Measurements from ENCODE around the gene ABHD17A.
A peak's percentile ranks its signal among the peaks of the same experiment; 100 is the strongest.

ABHD17A gene

DNA sequence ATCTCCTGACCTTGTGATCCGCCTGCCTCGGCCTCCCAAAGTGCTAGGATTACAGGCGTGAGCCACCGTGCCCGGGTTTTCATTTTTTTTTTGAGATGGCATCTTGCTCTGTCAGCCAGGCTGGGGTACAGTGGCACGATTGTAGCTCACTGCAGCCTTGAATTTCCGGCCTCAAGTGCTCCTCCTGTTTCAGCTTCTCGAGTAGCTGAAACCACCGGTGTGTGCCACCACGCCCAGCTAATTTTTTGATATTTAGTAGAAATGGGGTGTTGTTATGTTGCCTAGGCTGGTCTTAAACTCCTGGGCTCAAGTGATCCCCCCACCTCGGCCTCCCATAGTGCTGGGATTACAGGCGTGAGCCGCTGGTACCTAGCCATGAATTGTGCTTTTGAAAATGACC is 25.8 kb upstream of the ABHD17A start:
- Histone ChIP-seq H3K27ac (ENCODE audit: low read length) (no peak overlapping the region), H3K36me3 (ENCODE audit: control insufficient read depth, insufficient read depth, low read length) (peaks cover 31% of the 10 kb centered on the region; the same call in 1 of the 2 replicates), H3K4me1 (ENCODE audit: control insufficient read depth, insufficient read depth, low read length) (no peaks in the 10 kb centered on the region), H3K9me3 (ENCODE audit: control insufficient read depth, insufficient read depth, low read length) (no peaks in the 10 kb centered on the region), H3K4me3 (ENCODE audit: low read length) (no peak overlapping the region), H3K27me3 (ENCODE audit: control insufficient read depth, insufficient read depth, low read length) (no peaks in the 10 kb centered on the region)
- no CpG with 5 or more reads among the region's 13 CpGs for WGBS (ENCODE audit: insufficient coverage, insufficient read length)
- no peak for DNase-seq (ENCODE audit: low read depth, low spot score)

DNA sequence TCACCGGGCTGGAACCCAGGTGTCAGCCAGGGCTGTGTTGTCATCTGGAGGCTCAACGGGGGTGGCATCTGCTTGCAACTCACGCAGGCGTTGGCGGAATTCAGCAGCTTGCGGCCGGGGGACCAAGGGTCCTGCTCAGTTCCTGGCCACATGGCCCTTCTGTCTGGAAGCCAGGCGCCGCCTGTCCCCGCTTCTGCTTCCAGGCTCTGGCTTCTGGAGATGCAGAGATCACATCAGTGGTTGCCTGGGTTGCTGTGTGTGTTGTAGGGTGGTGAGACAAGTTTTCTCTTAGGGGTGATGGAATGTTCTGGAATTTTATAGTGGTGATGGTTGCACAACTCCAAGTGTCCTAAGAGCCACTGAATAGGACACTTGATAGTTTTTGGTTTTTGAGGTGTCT is 24.9 kb upstream of the ABHD17A start:
- no peak for DNase-seq (ENCODE audit: low read depth, low spot score)
- peaks cover 31% of the 10 kb centered on the region; the same call in 1 of the 2 replicates for H3K36me3 ChIP-seq (ENCODE audit: control insufficient read depth, insufficient read depth, low read length)

GRCh38 chr19:1909761-1910080 is 24.4 kb upstream of the ABHD17A start:
- Histone ChIP-seq H3K4me3 (ENCODE audit: low read length) (no peak overlapping the region), H3K27ac (ENCODE audit: low read length) (no peak overlapping the region), H3K9me3 (ENCODE audit: control insufficient read depth, insufficient read depth, low read length) (no peaks in the 10 kb centered on the region), H3K36me3 (ENCODE audit: control insufficient read depth, insufficient read depth, low read length) (peaks cover 31% of the 10 kb centered on the region; the same call in 1 of the 2 replicates), H3K4me1 (ENCODE audit: control insufficient read depth, insufficient read depth, low read length) (no peaks in the 10 kb centered on the region), H3K27me3 (ENCODE audit: control insufficient read depth, insufficient read depth, low read length) (no peaks in the 10 kb centered on the region)
- DNase-seq (ENCODE audit: low read depth, low spot score), result no peak
- no CpG with 5 or more reads among the region's 10 CpGs for WGBS (ENCODE audit: insufficient coverage, insufficient read length)

More for the DNA sequence above, 24.9 kb upstream of the ABHD17A start:
- H3K4me1 ChIP-seq (ENCODE audit: control insufficient read depth, insufficient read depth, low read length), result no peaks in the 10 kb centered on the region
- no peak overlapping the region for H3K27ac ChIP-seq (ENCODE audit: low read length)
- no CpG with 5 or more reads among the region's 10 CpGs for WGBS (ENCODE audit: insufficient coverage, insufficient read length)
- no peak overlapping the region for H3K4me3 ChIP-seq (ENCODE audit: low read length)
- H3K27me3 ChIP-seq (ENCODE audit: control insufficient read depth, insufficient read depth, low read length), result no peaks in the 10 kb centered on the region
- no peaks in the 10 kb centered on the region for H3K9me3 ChIP-seq (ENCODE audit: control insufficient read depth, insufficient read depth, low read length)

- Histone ChIP-seq H3K9me3 (ENCODE audit: control insufficient read depth, insufficient read depth, low read length) (no peaks in the 10 kb centered on the region), H3K36me3 (ENCODE audit: control insufficient read depth, insufficient read depth, low read length) (peaks cover 22% of the 10 kb centered on the region; the same call in 1 of the 2 replicates), H3K27me3 (ENCODE audit: control insufficient read depth, insufficient read depth, low read length) (no peaks in the 10 kb centered on the region), H3K27ac (ENCODE audit: low read length) (no peak overlapping the region), H3K4me3 (ENCODE audit: low read length) (no peak overlapping the region), H3K4me1 (ENCODE audit: control insufficient read depth, insufficient read depth, low read length) (peaks cover 3% of the 10 kb centered on the region; the same call in 1 of the 2 replicates)
- DNase-seq (ENCODE audit: low read depth, low spot score), result no peak
- WGBS (ENCODE audit: insufficient coverage, insufficient read length), result no CpG with 5 or more reads among the region's 13 CpGs
These were observed 23.0 kb upstream of the ABHD17A start for GRCh38 chr19:1908364-1908678.

DNA sequence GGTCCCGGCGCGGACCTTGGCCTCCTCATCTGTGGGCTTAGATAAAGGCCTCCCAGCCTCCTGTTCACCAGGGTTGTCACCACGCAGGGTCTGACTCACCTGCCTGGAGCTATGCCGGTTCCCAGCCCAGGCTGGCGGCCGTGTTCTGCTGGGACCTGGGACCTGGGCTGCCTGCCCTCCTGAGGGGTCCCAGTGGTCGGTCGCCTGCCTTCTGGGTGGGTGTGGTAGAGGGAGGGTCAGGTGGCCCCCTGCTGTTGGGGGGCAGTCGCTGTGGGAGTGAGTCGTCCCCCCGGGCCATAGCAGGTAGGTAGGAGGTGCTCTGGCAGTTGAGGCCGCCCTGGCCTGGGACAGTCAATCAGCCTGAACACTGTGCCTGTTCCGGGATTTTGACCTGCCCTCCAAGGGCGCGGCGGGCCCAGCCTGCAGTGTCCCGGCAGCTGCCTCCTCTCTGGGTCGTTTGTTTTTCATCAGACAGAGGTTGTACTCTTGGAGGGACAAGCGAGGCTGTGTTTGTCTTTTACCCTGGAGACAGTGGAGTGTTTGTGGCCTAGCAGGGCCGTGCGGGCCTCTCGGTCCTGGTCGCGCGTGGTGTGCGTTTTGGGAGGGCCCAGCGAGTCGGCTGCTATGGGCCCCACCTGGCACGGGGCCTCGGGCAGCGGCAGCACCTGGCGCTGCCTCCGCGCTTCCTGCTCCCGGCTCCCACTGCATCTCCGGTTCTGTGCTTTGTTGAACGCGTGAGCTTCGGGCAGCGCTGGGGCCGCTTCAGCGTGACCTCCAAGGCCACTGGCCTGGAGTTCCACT is 22.5 kb upstream of the ABHD17A start:
- no peak for DNase-seq (ENCODE audit: low read depth, low spot score)
- Histone ChIP-seq H3K4me1 (ENCODE audit: control insufficient read depth, insufficient read depth, low read length) (peaks cover 3% of the 10 kb centered on the region; the same call in 1 of the 2 replicates), H3K27ac (ENCODE audit: low read length) (no peak overlapping the region), H3K27me3 (ENCODE audit: control insufficient read depth, insufficient read depth, low read length) (no peaks in the 10 kb centered on the region), H3K36me3 (ENCODE audit: control insufficient read depth, insufficient read depth, low read length) (peaks cover 17% of the 10 kb centered on the region; the same call in 1 of the 2 replicates), H3K9me3 (ENCODE audit: control insufficient read depth, insufficient read depth, low read length) (no peaks in the 10 kb centered on the region), H3K4me3 (ENCODE audit: low read length) (no peak overlapping the region)
- WGBS (ENCODE audit: insufficient coverage, insufficient read length), result no CpG with 5 or more reads among the region's 43 CpGs

GRCh38 chr19:1906985-1907562 is 21.8 kb upstream of the ABHD17A start:
- Histone ChIP-seq H3K27me3 (ENCODE audit: control insufficient read depth, insufficient read depth, low read length) (no peaks in the 10 kb centered on the region), H3K4me3 (ENCODE audit: low read length) (no peak overlapping the region), H3K4me1 (ENCODE audit: control insufficient read depth, insufficient read depth, low read length) (peaks cover 3% of the 10 kb centered on the region; the same call in 1 of the 2 replicates), H3K9me3 (ENCODE audit: control insufficient read depth, insufficient read depth, low read length) (no peaks in the 10 kb centered on the region), H3K27ac (ENCODE audit: low read length) (no peak overlapping the region), H3K36me3 (ENCODE audit: control insufficient read depth, insufficient read depth, low read length) (peaks cover 10% of the 10 kb centered on the region; the same call in 1 of the 2 replicates)
- no CpG with 5 or more reads among the region's 10 CpGs for WGBS (ENCODE audit: insufficient coverage, insufficient read length)
- no peak for DNase-seq (ENCODE audit: low read depth, low spot score)

DNA sequence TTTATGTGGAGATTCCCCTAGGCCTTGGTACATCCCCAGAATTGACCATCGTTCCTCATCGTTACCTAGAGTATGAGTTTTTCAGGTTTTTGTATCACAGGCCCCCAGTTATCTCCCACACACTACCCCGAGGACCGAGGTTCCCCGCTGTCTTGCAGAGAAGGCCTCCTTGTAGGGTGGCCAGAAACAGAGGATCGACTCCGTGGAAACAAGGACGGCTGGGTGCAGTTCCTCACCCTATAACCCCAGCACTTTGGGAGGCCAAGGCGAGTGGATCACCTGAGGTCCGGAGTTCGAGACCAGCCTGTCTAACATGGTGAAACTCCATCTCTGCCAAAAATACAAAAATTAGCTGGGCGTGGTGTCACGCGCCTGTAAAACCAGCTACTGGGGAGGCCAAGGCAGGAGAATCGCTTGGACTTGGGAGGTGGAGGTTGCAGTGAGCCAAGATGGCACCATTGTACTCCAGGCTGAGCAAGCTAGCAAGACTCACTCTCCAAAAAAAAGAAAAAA is 20.6 kb upstream of the ABHD17A start:
- no CpG with 5 or more reads among the region's 15 CpGs for WGBS (ENCODE audit: insufficient coverage, insufficient read length)
- H3K4me1 ChIP-seq (ENCODE audit: control insufficient read depth, insufficient read depth, low read length), result peaks cover 3% of the 10 kb centered on the region; the same call in 1 of the 2 replicates
- H3K27ac ChIP-seq (ENCODE audit: low read length), result no peak overlapping the region
- no peaks in the 10 kb centered on the region for H3K27me3 ChIP-seq (ENCODE audit: control insufficient read depth, insufficient read depth, low read length)
- peaks cover 6% of the 10 kb centered on the region; the same call in 1 of the 2 replicates for H3K36me3 ChIP-seq (ENCODE audit: control insufficient read depth, insufficient read depth, low read length)
- peak overlapping the region; percentile 64; the same call in 1 of the 2 replicates for H3K4me3 ChIP-seq (ENCODE audit: low read length)
- no peaks in the 10 kb centered on the region for H3K9me3 ChIP-seq (ENCODE audit: control insufficient read depth, insufficient read depth, low read length)
- DNase-seq (ENCODE audit: low read depth, low spot score), result no peak

DNA sequence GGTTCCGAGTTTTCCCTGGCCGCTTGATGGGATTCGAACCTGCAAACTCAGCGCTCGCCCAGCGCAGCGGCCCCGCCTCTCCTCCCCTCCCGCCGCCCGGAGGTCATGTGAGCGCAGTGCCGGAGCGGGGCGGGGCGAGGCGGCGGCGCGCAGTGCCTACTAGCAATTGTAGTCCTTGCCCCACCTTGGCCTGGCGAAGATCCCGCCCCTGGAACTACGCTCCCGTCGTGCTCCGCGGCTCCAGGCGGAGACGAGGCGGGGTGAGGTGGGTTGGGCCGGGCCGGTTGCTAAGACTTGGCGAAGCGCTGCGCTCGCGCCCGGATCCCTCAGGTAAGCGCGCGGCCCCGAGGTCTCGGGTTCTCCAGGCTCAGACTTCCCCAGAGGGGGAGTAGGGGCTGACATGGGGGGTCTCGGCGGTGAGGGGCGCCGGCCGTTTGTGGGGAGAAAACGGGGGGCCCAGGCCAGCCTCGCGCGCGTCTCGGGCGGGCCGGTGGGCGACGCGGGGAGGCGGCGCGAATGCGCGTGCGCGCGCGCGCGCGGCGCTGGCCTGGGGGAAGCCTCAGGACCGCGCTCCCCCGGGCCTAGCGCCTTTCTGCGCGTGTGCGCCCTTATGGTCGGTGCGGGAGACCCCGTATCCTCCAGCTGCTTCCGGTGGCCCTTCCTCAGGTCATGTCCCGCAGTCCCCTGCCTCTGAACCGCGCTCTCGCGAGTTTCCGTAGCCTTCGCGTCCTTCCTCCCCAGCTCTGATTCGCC is 20.0 kb upstream of the ABHD17A start, which contains the start of the genes ADAT3 and SCAMP4:
Gene ADAT3 (plus strand): TSS at position 290 of the 753 bp plus-strand sequence. CDS start 6,649 bp downstream, outside the sequence.
Gene SCAMP4 (plus strand): TSS at position 290 of the 753 bp plus-strand sequence. CDS start 9,621 bp downstream, outside the sequence.
- H3K36me3 ChIP-seq (ENCODE audit: control insufficient read depth, insufficient read depth, low read length), result peaks cover 6% of the 10 kb centered on the region; the same call in 1 of the 2 replicates
- no CpG with 5 or more reads among the region's 92 CpGs for WGBS (ENCODE audit: insufficient coverage, insufficient read length)
- H3K4me3 ChIP-seq (ENCODE audit: low read length), result peak within 1 kb of the TSS; percentile 64; the same call in 1 of the 2 replicates
- H3K27me3 ChIP-seq (ENCODE audit: control insufficient read depth, insufficient read depth, low read length), result no peaks in the 10 kb centered on the region
- no peaks in the 10 kb centered on the region for H3K9me3 ChIP-seq (ENCODE audit: control insufficient read depth, insufficient read depth, low read length)
- peak; percentile 95 for DNase-seq (ENCODE audit: low read depth, low spot score)
- H3K27ac ChIP-seq (ENCODE audit: low read length), result no peak within 1 kb of the TSS
- peaks cover 3% of the 10 kb centered on the region; the same call in 1 of the 2 replicates for H3K4me1 ChIP-seq (ENCODE audit: control insufficient read depth, insufficient read depth, low read length)

DNA sequence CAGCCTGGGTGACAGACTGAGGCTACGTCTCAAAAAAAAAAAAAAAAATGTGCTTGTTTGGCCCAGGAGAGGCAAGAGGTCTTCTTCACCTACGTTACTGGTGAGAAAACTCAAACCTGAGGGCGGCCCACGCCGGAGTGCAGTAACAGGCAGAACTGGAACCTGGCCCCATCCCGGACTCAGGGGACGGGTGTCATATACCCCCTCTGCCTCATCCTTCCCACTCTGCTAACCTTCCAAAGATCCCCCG is 19.5 kb upstream of the ABHD17A start:
- Histone ChIP-seq H3K4me1 (ENCODE audit: control insufficient read depth, insufficient read depth, low read length) (peaks cover 3% of the 10 kb centered on the region; the same call in 1 of the 2 replicates), H3K4me3 (ENCODE audit: low read length) (peak overlapping the region; percentile 21; the same call in 1 of the 2 replicates), H3K9me3 (ENCODE audit: control insufficient read depth, insufficient read depth, low read length) (no peaks in the 10 kb centered on the region), H3K36me3 (ENCODE audit: control insufficient read depth, insufficient read depth, low read length) (peaks cover 6% of the 10 kb centered on the region; the same call in 1 of the 2 replicates), H3K27ac (ENCODE audit: low read length) (no peak overlapping the region), H3K27me3 (ENCODE audit: control insufficient read depth, insufficient read depth, low read length) (no peaks in the 10 kb centered on the region)
- no CpG with 5 or more reads among the region's 8 CpGs for WGBS (ENCODE audit: insufficient coverage, insufficient read length)
- DNase-seq (ENCODE audit: low read depth, low spot score), result no peak

DNA sequence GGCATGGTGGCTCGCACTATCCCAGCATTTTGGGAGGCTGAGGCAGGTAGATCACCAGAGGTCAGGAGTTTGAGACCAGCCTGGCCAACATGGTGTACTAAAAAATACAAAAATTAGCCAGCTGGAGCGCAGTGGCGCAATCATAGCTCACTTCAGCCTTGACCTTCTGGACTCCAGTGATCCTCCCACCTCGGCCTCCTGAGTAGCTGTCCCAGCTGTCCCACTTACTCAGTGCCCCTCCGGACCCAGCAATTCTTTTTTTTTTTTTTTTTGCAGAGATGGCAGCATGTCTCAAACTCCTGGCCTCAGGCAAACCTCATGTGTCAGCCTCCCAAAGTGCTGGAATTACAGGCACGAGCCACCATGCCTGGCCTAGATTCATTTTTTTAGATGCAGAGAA is 17.6 kb upstream of the ABHD17A start:
- Histone ChIP-seq H3K9me3 (ENCODE audit: control insufficient read depth, insufficient read depth, low read length) (no peaks in the 10 kb centered on the region), H3K36me3 (ENCODE audit: control insufficient read depth, insufficient read depth, low read length) (peaks cover 2% of the 10 kb centered on the region; the same call in 1 of the 2 replicates), H3K27ac (ENCODE audit: low read length) (no peak overlapping the region), H3K27me3 (ENCODE audit: control insufficient read depth, insufficient read depth, low read length) (no peaks in the 10 kb centered on the region), H3K4me3 (ENCODE audit: low read length) (no peak overlapping the region), H3K4me1 (ENCODE audit: control insufficient read depth, insufficient read depth, low read length) (peaks cover 3% of the 10 kb centered on the region; the same call in 1 of the 2 replicates)
- DNase-seq (ENCODE audit: low read depth, low spot score), result no peak
- no CpG with 5 or more reads among the region's 6 CpGs for WGBS (ENCODE audit: insufficient coverage, insufficient read length)

Measured in iPS DF 6.9 (cell line).